ENCODE data around the gene NHSL1. TPM values are rescaled to one million over a fixed set of nuclear protein-coding genes. Genes with fewer than 3 reads are reported as not detected.
A peak's percentile ranks its signal among the peaks of the same experiment; 100 is the strongest.

NHSL1 gene
- total RNA-seq, 1 experiment from 2014 or later = 32.1 TPM

DNA sequence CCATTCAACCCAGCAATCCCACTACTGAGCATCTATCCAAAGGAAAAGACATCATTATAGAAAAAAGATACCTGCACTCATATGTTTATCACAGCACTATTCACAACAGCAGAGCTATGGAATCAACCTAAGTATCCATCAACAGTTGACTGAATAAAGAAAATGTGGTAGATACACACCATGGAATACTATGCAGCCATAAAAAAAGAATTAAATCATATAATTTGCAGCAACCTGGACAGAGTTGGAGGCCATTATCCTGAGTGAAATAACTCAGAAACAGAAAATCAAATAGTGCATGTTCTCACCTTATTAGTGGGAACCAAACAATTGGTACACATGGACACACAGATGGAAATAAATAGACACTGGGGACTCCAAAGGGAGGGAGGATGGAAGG lies 23.2 kb downstream of the NHSL1 start:
- TF ChIP-seq, protein P1, sequence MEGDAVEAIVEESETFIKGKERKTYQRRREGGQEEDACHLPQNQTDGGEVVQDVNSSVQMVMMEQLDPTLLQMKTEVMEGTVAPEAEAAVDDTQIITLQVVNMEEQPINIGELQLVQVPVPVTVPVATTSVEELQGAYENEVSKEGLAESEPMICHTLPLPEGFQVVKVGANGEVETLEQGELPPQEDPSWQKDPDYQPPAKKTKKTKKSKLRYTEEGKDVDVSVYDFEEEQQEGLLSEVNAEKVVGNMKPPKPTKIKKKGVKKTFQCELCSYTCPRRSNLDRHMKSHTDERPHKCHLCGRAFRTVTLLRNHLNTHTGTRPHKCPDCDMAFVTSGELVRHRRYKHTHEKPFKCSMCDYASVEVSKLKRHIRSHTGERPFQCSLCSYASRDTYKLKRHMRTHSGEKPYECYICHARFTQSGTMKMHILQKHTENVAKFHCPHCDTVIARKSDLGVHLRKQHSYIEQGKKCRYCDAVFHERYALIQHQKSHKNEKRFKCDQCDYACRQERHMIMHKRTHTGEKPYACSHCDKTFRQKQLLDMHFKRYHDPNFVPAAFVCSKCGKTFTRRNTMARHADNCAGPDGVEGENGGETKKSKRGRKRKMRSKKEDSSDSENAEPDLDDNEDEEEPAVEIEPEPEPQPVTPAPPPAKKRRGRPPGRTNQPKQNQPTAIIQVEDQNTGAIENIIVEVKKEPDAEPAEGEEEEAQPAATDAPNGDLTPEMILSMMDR (IDR thresholded peaks at IDR 0.05; ENCODE audit: unreplicated experiment) = no peak
- POLR2A ChIA-PET = interaction anchor here (1.2 kb wide), 1 partner anchor 8 kb away, joined by 4 read pairs; no protein-coding TSS in a partner anchor
- BruUV-seq (replicated peaks) = no TSS peak
- no peak overlapping the region for H3K27ac Mint-ChIP-seq (ENCODE audit: low read depth, unreplicated experiment)
- H3K27me3 Mint-ChIP-seq (ENCODE audit: insufficient read depth, unreplicated experiment) = no peaks in the 10 kb centered on the region
- H3K4me3 Mint-ChIP-seq (ENCODE audit: unreplicated experiment) = no peak overlapping the region
- H3K9me3 Mint-ChIP-seq (ENCODE audit: unreplicated experiment) = no peaks in the 10 kb centered on the region
- no peak for DNase-seq (ENCODE audit: unreplicated experiment)
- CTCF ChIA-PET = interaction anchor here (0.6 to 1.2 kb wide), 2 partner anchors 29 to 113 kb away, joined by 3 to 4 read pairs; no protein-coding TSS in a partner anchor
- no peaks in the 10 kb centered on the region for H3K4me1 Mint-ChIP-seq (ENCODE audit: insufficient read depth, unreplicated experiment)
- intact Hi-C loops (cut with micrococcal nuclease) = no loop called here
- H3K36me3 Mint-ChIP-seq (ENCODE audit: insufficient read depth, unreplicated experiment) = peaks cover 5% of the 10 kb centered on the region

DNA sequence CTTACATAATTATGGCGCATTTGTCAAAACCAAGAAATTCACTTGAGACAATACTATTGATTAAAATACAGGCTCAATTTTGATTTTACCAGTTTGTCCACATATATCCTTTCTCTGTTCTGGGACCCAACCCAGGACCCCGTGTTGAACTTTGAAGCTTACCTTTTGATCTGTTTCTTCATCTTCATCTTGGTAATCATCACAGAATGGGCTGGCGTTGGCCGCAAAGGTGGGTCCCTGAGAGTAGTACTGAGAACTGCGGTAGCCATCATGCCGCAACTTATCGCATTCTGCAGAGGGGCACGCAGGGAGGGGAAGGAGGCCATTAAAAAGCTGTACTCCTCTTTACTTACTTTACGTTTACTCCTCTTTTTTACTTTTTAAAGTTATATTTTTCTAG lies 26.1 kb downstream of the NHSL1 start:
- ChIA-PET POLR2A (interaction anchor here (1.0 to 1.2 kb wide), 2 partner anchors 8 to 18 kb away, joined by 3 to 4 read pairs; no protein-coding TSS in a partner anchor), CTCF (interaction anchor here (0.6 to 1.0 kb wide), 3 partner anchors 9 to 48 kb away, joined by 3 to 7 read pairs (median 3); no protein-coding TSS in a partner anchor)
- intact Hi-C loops (cut with micrococcal nuclease) = no loop called here
- H3K4me3 Mint-ChIP-seq (ENCODE audit: unreplicated experiment) = no peak overlapping the region
- no peaks in the 10 kb centered on the region for H3K9me3 Mint-ChIP-seq (ENCODE audit: unreplicated experiment)
- TF ChIP-seq, protein P1 (IDR thresholded peaks at IDR 0.05; ENCODE audit: unreplicated experiment) = no peak
- peaks cover 16% of the 10 kb centered on the region for H3K4me1 Mint-ChIP-seq (ENCODE audit: insufficient read depth, unreplicated experiment)
- no TSS peak for BruUV-seq (replicated peaks)
- H3K27me3 Mint-ChIP-seq (ENCODE audit: insufficient read depth, unreplicated experiment) = no peaks in the 10 kb centered on the region
- no peak for DNase-seq (ENCODE audit: unreplicated experiment)
- peaks cover 6% of the 10 kb centered on the region for H3K36me3 Mint-ChIP-seq (ENCODE audit: insufficient read depth, unreplicated experiment)
- H3K27ac Mint-ChIP-seq (ENCODE audit: low read depth, unreplicated experiment) = no peak overlapping the region

DNA sequence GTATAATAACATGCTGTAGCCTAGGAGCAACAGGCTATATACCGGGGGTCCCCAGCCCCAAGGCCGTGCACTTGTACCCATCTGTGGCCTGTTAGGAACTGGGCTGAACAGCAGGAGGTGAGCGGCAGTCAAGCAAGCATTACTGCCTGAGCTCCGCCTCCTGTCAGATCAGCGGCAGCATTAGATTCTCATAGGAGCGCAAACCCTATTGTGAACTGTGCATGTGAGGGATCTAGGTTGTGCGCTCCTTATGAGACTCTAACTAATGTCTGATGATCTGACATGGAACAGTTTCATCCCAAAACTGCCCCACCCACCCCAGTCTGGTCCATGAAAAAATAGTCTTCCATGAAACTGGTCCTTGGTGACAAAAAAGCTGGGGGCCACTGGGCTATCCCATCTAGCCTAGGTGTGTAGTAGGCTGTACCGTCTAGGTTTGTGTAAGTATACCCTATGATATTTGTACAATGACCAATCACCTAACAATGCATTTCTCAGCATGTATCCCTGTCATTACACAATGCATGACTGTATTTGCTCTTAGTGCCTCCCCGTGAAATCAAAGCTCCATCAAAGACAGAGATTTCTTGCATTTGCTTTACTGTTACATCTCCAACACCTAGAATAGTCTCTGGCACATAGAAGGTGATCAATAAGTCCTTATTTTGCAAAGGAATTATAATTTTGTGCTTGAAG lies 30.8 kb downstream of the NHSL1 start:
- H3K9me3 Mint-ChIP-seq (ENCODE audit: unreplicated experiment) = no peaks in the 10 kb centered on the region
- peaks cover 20% of the 10 kb centered on the region for H3K36me3 Mint-ChIP-seq (ENCODE audit: insufficient read depth, unreplicated experiment)
- H3K27ac Mint-ChIP-seq (ENCODE audit: low read depth, unreplicated experiment) = peak overlapping the region; percentile 56
- no TSS peak for BruUV-seq (replicated peaks)
- no peak overlapping the region for H3K4me3 Mint-ChIP-seq (ENCODE audit: unreplicated experiment)
- intact Hi-C loops (cut with micrococcal nuclease) = no loop called here
- TF ChIP-seq, protein P1 (IDR thresholded peaks at IDR 0.05; ENCODE audit: unreplicated experiment) = no peak
- peak; percentile 74 for DNase-seq (ENCODE audit: unreplicated experiment)
- ChIA-PET CTCF (interaction anchor here (0.6 to 3.7 kb wide), 7 partner anchors 10 to 42 kb away, joined by 3 to 11 read pairs (median 4); no protein-coding TSS in a partner anchor), POLR2A (interaction anchor here (0.5 to 6.3 kb wide), 13 partner anchors 8 to 363 kb away, joined by 3 to 72 read pairs (median 4); no protein-coding TSS in a partner anchor)
- peaks cover 34% of the 10 kb centered on the region for H3K4me1 Mint-ChIP-seq (ENCODE audit: insufficient read depth, unreplicated experiment)
- H3K27me3 Mint-ChIP-seq (ENCODE audit: insufficient read depth, unreplicated experiment) = no peaks in the 10 kb centered on the region

DNA sequence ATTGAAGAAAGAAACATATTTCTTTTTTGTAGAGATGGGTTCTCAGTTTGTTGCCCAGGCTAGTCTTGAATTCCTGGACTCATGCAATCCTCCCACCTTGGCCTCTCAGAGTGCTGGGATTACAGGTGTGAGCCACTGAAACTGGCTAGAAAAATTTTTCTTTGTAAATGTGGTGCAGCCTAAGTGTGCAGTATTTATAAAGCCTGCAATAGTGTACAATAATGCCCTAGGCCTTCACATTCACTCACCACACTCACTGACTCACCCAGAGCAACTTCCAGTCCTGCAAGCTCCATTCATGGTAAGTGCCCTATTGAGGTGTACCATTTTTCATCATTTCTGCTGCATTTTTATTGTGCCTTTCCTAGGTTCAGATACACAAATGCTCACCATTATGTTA lies 31.4 kb downstream of the NHSL1 start:
- no peaks in the 10 kb centered on the region for H3K9me3 Mint-ChIP-seq (ENCODE audit: unreplicated experiment)
- no peak overlapping the region for H3K27ac Mint-ChIP-seq (ENCODE audit: low read depth, unreplicated experiment)
- peaks cover 34% of the 10 kb centered on the region for H3K4me1 Mint-ChIP-seq (ENCODE audit: insufficient read depth, unreplicated experiment)
- H3K36me3 Mint-ChIP-seq (ENCODE audit: insufficient read depth, unreplicated experiment) = peaks cover 20% of the 10 kb centered on the region
- intact Hi-C loops (cut with micrococcal nuclease) = no loop called here
- BruUV-seq (replicated peaks) = no TSS peak
- TF ChIP-seq, protein P1 (IDR thresholded peaks at IDR 0.05; ENCODE audit: unreplicated experiment) = no peak
- H3K4me3 Mint-ChIP-seq (ENCODE audit: unreplicated experiment) = no peak overlapping the region
- CTCF ChIA-PET = interaction anchor here (0.8 to 3.7 kb wide), 2 partner anchors 9 to 12 kb away, joined by 6 to 11 read pairs; no protein-coding TSS in a partner anchor
- POLR2A ChIA-PET = interaction anchor here (0.6 to 6.3 kb wide), 12 partner anchors 9 to 56 kb away, joined by 3 to 72 read pairs (median 4); no protein-coding TSS in a partner anchor
- DNase-seq (ENCODE audit: unreplicated experiment) = no peak
- no peaks in the 10 kb centered on the region for H3K27me3 Mint-ChIP-seq (ENCODE audit: insufficient read depth, unreplicated experiment)
